HG03460 (cell line): Measurements from ENCODE around the gene WDR46.

Experiments used
- ATAC-seq: cut with Tn5 transposase; IDR thresholded peaks from one replicate; pipeline ENCODE4 v1.9.1; 2021; ENCODE audit not compliant: unreplicated experiment

WDR46 gene

GRCh38 chr6:33313709-33314514, 24.9 kb upstream of the WDR46 start, which contains the start of gene TAPBP:
Gene TAPBP, minus strand, starts transcription at chr6:33314078. Its CDS starts 37 bp downstream, at chr6:33314041.
- ATAC-seq, result no peak

GRCh38 chr6:33313105-33313708, 24.2 kb upstream of the WDR46 start:
- no peak for ATAC-seq

DNA sequence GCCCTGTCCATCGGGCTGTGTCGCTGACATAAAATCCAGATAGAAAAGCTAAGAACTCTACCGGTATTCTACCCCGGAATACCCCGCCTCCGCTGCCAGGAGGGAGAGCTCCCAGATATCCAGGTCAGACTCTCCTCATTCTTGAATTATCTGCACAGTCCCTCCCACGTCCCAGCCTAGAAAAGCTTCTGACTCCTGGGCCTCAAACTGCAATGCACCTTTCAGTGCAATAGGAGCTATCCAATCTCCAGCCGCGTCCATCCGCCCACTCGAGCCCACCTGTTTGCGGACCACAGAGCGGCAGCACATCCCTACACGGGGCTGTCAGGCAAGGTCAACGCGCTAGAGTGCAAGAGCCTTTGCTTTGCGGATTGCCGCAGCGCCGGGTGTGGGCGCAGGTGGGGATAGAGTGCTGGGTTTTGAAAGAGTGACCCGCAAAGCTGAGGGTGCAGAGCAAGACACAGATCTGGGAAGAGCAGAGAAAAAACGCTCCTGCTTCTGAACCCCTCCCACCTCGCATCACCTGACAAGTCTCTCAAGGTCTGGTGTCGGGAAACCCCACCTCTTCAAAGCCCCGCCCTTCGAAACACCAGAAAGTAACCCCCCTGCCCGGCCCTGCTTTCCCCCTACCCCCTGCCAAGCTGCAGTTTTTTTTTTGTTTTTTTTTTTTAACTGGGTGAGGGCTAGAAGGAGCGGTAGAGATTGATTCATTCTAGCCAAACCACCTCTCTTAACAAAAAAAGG, 23.5 kb upstream of the WDR46 start:
- ATAC-seq, result peak; percentile 28

DNA sequence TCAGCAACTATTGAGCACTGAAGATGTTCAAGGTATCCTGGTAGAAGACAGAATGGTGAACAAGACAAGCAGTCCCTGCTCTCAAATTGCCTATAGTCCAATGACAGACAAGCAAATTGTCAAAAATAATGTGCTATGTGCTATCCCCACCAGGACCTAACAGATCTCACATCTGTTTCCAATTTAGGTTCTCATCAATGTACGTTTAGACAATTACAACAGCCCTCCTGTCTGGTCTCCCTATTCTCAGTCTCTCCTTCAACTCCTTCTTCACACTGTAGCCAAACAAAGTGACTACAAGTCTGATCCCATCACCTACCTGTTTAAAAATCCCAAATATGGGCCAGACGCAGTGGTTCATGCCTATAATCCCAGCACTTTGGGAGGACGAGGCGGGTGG, 17.3 kb upstream of the WDR46 start:
- ATAC-seq, result no peak

- ATAC-seq, result no peak
These were observed 16.0 kb upstream of the WDR46 start for GRCh38 chr6:33305052-33305451.

- ATAC-seq, result no peak
These were observed 15.2 kb upstream of the WDR46 start for GRCh38 chr6:33304216-33304615.

DNA sequence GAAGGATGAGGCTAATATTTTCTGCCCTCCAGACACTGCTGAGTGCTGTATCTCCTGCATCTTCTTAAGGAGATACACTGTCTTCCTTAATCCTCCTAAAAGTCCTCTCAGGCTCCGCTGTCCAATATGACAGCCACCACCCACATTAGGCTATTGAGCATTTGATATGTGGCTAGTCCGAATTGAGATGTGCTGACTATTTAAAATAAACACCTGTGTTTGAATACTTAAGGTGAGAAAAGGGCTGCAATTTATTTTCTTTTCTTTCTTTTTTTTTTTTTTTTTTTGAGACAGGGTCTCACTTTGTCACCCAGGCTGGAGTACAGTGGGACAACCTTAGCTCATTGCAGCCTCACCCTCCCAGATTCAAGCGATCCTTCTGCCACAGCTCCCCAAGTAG, 12.8 kb upstream of the WDR46 start:
- no peak for ATAC-seq

DNA sequence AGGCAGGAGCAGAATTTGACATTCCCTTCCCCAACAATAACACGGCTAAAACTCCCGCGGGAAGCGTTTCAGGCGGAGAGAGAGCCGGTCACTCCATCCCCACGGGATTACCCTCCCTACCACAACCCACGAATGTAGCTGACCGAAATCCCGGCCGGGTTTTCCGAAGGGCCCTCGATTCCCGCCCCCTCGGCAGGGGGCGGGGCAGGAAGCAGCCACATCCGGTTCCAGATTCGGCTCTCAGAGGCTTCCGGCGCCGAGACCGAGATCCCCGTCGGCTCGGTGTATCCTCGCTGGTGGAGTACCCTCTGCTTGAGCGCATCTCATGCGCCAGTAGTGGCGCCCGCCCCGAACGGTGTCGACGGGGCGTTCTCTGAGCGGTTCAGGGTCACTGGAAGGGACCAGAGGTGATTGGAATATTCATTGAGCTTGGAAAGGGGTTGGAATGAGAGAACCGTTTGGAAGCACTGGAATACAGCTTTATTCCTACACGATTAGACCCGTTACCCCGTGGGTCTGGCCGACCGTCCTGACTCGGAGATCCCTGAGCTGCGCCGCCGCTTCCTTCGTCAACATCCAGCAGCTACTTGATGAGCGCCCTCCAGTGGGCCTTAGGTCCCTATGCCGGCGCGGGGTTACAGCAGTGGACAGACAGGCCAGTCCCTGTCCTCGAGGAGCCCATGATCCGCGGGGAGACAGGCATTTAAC, 10.4 kb upstream of the WDR46 start:
- peak; percentile 65 for ATAC-seq

DNA sequence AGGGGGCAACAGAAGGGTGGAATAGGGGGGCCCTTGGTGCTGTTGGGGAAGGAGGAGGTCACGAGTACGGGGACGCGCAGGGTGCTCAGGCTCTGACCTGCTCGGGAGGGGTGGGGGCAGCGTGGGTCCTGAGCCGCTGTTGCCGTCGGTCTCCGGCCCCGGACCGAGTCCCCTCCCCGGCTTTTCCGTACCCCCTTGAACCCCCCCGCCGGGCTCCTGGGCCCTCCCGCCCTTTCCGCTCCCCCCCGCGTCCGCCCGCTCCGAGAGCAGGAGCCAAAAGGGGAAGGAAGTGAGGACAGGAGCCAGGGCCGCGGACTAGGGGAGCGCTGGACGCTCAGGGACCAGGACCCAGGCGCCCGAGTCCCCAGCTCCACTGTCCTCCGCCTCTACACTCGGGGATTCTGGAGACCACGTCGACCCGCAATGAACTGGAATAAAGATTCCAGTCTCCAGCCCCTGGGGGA, 9.8 kb upstream of the WDR46 start, which contains the start of gene RGL2:
TSS of gene RGL2 (minus strand) at position 170 of the 464 bp plus-strand sequence. CDS start 332 bp downstream, outside the sequence.
- ATAC-seq, result peak; percentile 30

GRCh38 chr6:33297956-33298772, 9.1 kb upstream of the WDR46 start:
- no peak for ATAC-seq

GRCh38 chr6:33297406-33297955, 8.4 kb upstream of the WDR46 start:
- no peak for ATAC-seq

DNA sequence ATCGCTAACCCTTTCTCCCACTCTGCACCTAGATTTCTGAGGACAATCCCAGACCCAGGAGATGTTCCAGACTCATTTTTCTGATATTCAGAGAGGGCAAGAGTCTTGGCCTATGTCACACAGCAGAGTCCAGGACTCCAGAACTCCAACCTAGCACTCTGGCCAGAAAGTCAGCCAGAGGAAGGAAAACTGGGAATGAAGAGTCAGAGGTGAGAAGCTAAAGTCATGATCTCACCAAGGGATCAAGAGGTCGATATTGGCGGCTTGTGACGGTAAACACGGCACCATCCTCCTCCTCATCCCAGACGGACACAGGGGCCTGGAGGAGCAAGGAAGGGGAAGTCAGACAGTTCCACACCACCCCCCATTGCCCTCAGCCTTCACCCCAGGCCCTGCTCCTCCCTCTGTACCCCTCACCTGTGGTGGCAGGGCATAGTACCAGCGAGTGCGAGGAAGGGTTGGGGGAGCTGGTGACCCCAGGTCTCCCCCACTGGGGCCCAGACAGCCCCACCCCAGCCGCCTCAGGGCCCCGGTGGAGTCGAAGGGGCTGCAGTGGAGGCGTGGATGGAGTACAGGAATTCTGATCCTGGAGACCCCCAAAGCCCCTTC, 7.9 kb upstream of the WDR46 start:
- no peak for ATAC-seq

DNA sequence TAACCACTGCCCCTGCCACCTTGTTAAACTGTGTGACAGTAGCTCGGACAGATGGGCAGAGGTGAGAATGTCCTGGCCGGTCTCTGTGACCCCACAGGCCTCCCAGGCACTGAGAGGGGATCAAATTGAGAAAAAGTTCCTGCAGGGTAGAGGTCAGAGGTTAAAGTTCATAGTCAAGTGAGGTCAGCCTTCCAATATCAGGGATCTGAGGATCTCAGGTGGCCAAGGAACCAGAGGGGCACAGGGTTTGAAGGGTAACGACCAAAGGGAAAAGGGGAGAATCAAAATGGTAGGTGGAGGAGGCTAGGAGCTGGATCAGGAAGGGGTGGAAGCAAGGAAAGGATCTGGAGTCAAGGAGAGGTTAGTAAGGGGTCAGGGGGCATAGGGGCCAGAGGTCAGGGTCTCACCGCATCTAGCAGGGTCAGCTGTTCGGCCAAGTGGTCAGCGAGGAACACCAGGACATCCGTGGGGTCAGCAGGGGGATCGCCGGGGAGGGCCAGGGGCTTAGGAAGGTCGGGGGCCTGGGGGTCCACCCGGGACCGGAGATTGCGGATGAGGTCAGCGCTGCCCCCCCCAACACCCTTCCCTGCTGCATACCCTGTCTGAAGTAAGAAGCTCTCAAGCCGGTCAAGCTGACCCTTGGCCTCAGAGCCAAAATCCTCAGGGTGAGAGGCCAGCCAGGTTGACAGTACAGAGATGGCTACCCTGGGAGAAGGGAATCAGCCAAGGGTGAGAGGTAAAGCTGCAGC, 6.8 kb upstream of the WDR46 start:
- no peak for ATAC-seq

DNA sequence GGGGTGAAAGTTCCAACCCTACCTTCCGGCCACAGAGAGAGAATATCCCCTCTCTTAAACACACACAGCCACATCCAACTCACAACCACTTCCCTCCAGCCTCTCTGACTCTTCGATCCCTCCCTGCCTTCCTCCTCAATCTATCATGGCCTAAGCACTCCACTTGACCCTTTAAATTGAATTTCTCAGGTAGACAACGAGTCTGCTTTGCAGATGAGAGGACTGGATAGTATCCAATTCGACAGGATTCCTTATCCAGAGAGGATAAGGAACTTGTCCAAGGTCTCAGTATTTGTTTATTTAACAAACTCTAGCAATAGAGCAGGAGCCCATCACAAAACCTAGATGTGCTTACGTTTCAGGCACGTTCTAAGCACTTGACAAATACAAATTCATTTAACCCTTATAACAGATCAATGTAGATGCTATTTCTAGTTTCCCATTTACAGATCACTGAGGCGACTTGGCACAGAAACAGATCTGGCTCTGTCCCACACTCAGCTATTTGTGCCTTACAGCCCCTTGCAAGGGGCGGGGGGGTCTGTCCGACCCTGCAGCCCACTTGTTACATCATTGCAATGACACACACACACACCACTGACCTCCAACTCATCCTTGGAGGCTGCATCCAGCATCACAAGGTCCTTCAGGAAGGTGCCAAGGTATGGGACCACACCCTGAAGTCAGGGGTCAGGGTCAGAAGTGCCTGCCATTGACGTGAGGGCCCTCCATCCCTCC, 5.2 kb upstream of the WDR46 start:
- ATAC-seq, result no peak

GRCh38 chr6:33292996-33293682, 4.1 kb upstream of the WDR46 start:
- ATAC-seq, result no peak

DNA sequence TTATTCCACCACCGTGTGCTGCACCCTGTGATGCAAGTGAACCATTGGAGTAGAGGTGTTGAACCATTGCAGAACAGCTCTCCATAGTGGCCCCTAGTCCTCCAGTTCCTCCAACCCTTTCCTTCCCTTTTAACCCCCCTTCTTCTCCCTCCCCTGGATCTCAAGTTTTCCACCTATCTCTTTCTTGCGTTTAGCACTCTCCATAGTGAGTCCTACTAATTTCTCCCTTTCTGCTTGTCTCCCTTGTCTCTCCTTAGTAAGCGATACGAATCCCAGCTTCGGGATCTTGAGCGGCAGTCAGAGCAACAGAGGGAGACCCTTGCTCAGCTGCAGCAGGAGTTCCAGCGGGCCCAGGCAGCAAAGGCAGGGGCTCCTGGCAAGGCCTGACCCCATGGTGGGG, 1.4 kb upstream of the WDR46 start:
- no peak for ATAC-seq

- peak; percentile 20 for ATAC-seq
These were observed 811 bp upstream of the WDR46 start for GRCh38 chr6:33289784-33290315.
